GM12878 (cell line): ENCODE data around the gene METTL18. TPM values are rescaled to one million over a fixed set of nuclear protein-coding genes. Genes with fewer than 3 reads are reported as not detected.

Experiments
- ATAC-seq: fragments of 200-7000 bp; cut with Tn5 transposase; 3 replicates; pipeline ENCODE4 v1.9.1; 2020; ENCODE audit warnings: mild to moderate bottlenecking, moderate library complexity
- BruUV-seq: library from RNA; stranded (reverse); fragments of 400-500 nt; replicated peaks from 2 replicates; lab custom pipeline; 2021; lab: Mats Ljungman, UMichigan
- CTCF ChIA-PET: fragments of 300-600 bp; sonication (Branson Sonifier 250); formaldehyde crosslinking; extraction: SDS; loops from one replicate; lab custom pipeline; 2021; ENCODE audit warnings: inconsistent platforms; lab: Yijun Ruan, JAX
- POLR2A ChIA-PET: fragments of 350-600 bp; formaldehyde crosslinking; extraction: SDS; loops from one replicate; lab custom pipeline; 2021; ENCODE audit warnings: inconsistent platforms; lab: Charles Lee
- RAD21 ChIA-PET: fragments of 300-600 bp; sonication (Branson Sonifier 250); formaldehyde crosslinking; loops from one replicate; lab custom pipeline; 2023; ENCODE audit warnings: antibody characterized with exemption; ENCODE audit not compliant: unreplicated experiment; lab: Charles Lee
- SMC1A ChIA-PET: fragments of 300-600 bp; sonication (Branson Sonifier 250); formaldehyde crosslinking; loops from one replicate; lab custom pipeline; 2023; ENCODE audit not compliant: unreplicated experiment, uncharacterized antibody; lab: Charles Lee
- DNase-seq: peaks from one replicate; pipeline ENCODE4 v3.0.0-alpha.2; 2011; ENCODE audit warnings: low read depth, low spot score
- FAIRE-seq: peaks from 3 replicates; lab custom pipeline; 2011; peaks lifted over from hg19 to GRCh38; lab: Jason Lieb, UNC
- H2AFZ ChIP-seq: 2 replicates; pipeline ENCODE4 v1.6.0; 2011; ENCODE audit warnings: low read depth, low read length, control low read depth; ENCODE audit not compliant: control insufficient read depth
- H3K27ac ChIP-seq: 2 replicates; pipeline ENCODE4 v1.5.1; 2011; ENCODE audit warnings: control low read depth; ENCODE audit not compliant: control insufficient read depth, insufficient read depth
- H3K27me3 ChIP-seq, 2 experiments: replicated peaks in 1 of 2; 2 replicates each; pipeline versions ENCODE4 v1.6.0 to v1.6.1; 2011; ENCODE audit warnings: low read length in 1 of 2; ENCODE audit not compliant: control insufficient read depth in 2 of 2, insufficient read depth in 2 of 2
- H3K36me3 ChIP-seq, 2 experiments: 2 replicates each; pipeline ENCODE4 v1.5.1; 2011; ENCODE audit warnings: low read length in 1 of 2; ENCODE audit not compliant: control insufficient read depth in 2 of 2, insufficient read depth in 2 of 2
- H3K4me1 ChIP-seq: 2 replicates; pipeline ENCODE4 v1.6.1; 2011; ENCODE audit warnings: mild to moderate bottlenecking, low read length, moderate library complexity, mixed read lengths; ENCODE audit not compliant: control insufficient read depth, insufficient read depth
- H3K4me2 ChIP-seq: 2 replicates; pipeline ENCODE4 v1.6.0; 2011; ENCODE audit warnings: control low read depth; ENCODE audit not compliant: control insufficient read depth, insufficient read depth
- H3K4me3 ChIP-seq: fragments of 200-600 bp; sonication (generic); 2 replicates; pipeline ENCODE4 v1.5.1; 2016
- H3K79me2 ChIP-seq: 2 replicates; pipeline ENCODE4 v1.6.0; 2011; ENCODE audit warnings: low read length; ENCODE audit not compliant: control insufficient read depth, insufficient read depth
- H3K9ac ChIP-seq: 2 replicates; pipeline ENCODE4 v1.8.0; 2011; ENCODE audit warnings: low read length, control low read depth, mixed read lengths; ENCODE audit not compliant: control insufficient read depth, insufficient read depth
- H3K9me3 ChIP-seq: replicated peaks from 3 replicates; pipeline ENCODE4 v1.5.1; 2011; ENCODE audit warnings: mild to moderate bottlenecking, low read length; ENCODE audit not compliant: control insufficient read depth, insufficient read depth
- H4K20me1 ChIP-seq: 2 replicates; pipeline ENCODE4 v1.6.0; 2011; ENCODE audit not compliant: control insufficient read depth, insufficient read depth
- BCL11A ChIP-seq: IDR thresholded peaks from 2 replicates; pipeline ENCODE4 v1.6.1; 2011; ENCODE audit warnings: low read depth, low read length
- ESRRA ChIP-seq: IDR thresholded peaks from 2 replicates; pipeline ENCODE4 v1.6.1; 2012; ENCODE audit warnings: mild to moderate bottlenecking, low read length, improper control_type of control experiment
- JUNB ChIP-seq: IDR thresholded peaks from 2 replicates; pipeline ENCODE4 v1.6.1; 2016; ENCODE audit warnings: antibody characterized with exemption, mild to moderate bottlenecking
- SMARCA5 ChIP-seq: fragments of 450-650 bp; IDR thresholded peaks from 2 replicates; pipeline ENCODE4 v1.6.1; 2017; ENCODE audit warnings: mild to moderate bottlenecking
- TAF1 ChIP-seq: IDR thresholded peaks from 2 replicates; pipeline ENCODE4 v1.6.1; 2011; ENCODE audit warnings: mild to moderate bottlenecking, low read depth, low read length, borderline replicate concordance
- TCF7 ChIP-seq: IDR thresholded peaks from 2 replicates; pipeline ENCODE4 v1.6.1; 2014; ENCODE audit warnings: antibody characterized with exemption, borderline replicate concordance
- ZNF217 ChIP-seq: fragments of 450-650 bp; IDR thresholded peaks from 2 replicates; pipeline ENCODE4 v1.6.1; 2017; ENCODE audit warnings: antibody characterized with exemption, mild to moderate bottlenecking
- ZNF384 ChIP-seq: IDR thresholded peaks from 2 replicates; pipeline ENCODE4 v1.6.1; 2012; ENCODE audit warnings: low read depth, mild to moderate bottlenecking, low read length, improper control_type of control experiment, borderline replicate concordance
- WGBS: methylation state at CpG from one replicate; pipeline ENCODE4 v1.1.6; 2016; ENCODE audit warnings: low lambda C conversion rate; ENCODE audit not compliant: insufficient replicate concordance, insufficient coverage; ENCODE audit errors: missing lambda C conversion rate; 5-methylcytosine and 5-hydroxymethylcytosine counted together
- in situ Hi-C: fragments of 300-500 bp; cut with MboI; formaldehyde crosslinking; loops from 9 replicates; pipeline ENCODE4 v1.14.3; 2018; ENCODE audit warnings: mixed read lengths
- intact Hi-C: fragments of 100-400 bp; cut with micrococcal nuclease; formaldehyde crosslinking; loops from one replicate; pipeline ENCODE4 v1.14.2; 2022; ENCODE audit not compliant: unreplicated experiment
- polyA plus RNA-seq, 11 experiments: library from polyadenylated mRNA; depleted of rRNA in 4 of 11; unstranded in 6 of 11; stranded (reverse) in 5 of 11; fragments of >200 nt; fragmentation: Nextera tagmentation in 4 of 11; fragmentation: Illumina TruSeq in 1 of 11; extraction: Ambion mirVana in 4 of 11; extraction: Trizol in 1 of 11; gene quantifications; 1 replicate in 1 of 11; 2 replicates in 10 of 11; pipeline versions ENCODE4 v1.2.1 to v1.2.3, GENCODE V29; 2011 to 2016; ENCODE audit warnings: inconsistent platforms in 2 of 11, missing spikeins in 2 of 11, low read depth in 1 of 11
- total RNA-seq, 4 experiments: library from RNA; depleted of rRNA in 3 of 4; stranded (reverse); fragments of >200 nt in 3 of 4; fragmentation: Illumina TruSeq in 1 of 4; extraction: Trizol in 1 of 4; gene quantifications; 2 replicates each; pipeline versions ENCODE4 v1.2.1 to v1.2.3, GENCODE V29; 2013 to 2021
- TF ChIP-seq, protein P1 (sequence below): fragments of 450-650 bp; IDR thresholded peaks from 2 replicates; pipeline ENCODE4 v1.6.1; 2017; ENCODE audit warnings: borderline replicate concordance
- TF ChIP-seq, protein P2 (sequence below): fragments of 450-650 bp; IDR thresholded peaks from 2 replicates; pipeline ENCODE4 v1.6.1; 2016; ENCODE audit warnings: mild to moderate bottlenecking, moderate library complexity, borderline replicate concordance

METTL18 gene
- total and polyA plus RNA-seq, 10 of the 15 experiments (the other 5 are each of a cell fraction or from before 2014, with no cell fraction given): 8.1 to 31.8 (median 12.8) TPM

DNA sequence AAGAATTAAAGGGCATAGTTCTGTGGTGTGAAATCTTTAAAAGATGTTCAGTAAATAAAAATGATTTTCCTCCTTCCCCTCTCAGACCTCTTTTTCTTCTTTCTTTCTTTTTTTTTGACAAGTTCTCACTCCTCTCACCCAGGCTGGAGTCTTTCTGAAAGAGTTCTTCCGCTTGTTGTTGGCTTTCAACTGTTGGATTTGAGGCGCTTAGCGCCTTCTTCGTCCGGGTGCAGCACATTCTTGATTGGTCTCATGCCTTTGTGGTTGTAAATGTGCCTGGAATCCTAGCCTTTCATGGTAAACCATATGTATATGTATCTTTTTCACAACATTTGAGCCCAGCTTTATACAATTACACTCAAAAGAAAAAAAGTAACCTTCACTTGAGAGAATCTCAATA lies 980 bp upstream of the METTL18 start:
- Histone ChIP-seq H3K79me2 (peaks cover 60% of the 10 kb centered on the region), H3K9ac (peak overlapping the region; percentile 74), H3K4me3 (peak overlapping the region; percentile 86), H3K9me3 (no peaks in the 10 kb centered on the region), H3K4me2 (peak overlapping the region; percentile 86), H2AFZ (peak overlapping the region; percentile 97), H3K27ac (peak overlapping the region; percentile 76), H3K36me3 (no peaks in the 10 kb centered on the region; a peak in 3 of 4 replicates), H3K4me1 (0 out of 2 replicates have a peak, but pooled peaks cover 2% of the 10 kb centered on the region), H4K20me1 (no peaks in the 10 kb centered on the region), H3K27me3 (no peaks in the 10 kb centered on the region)
- CTCF ChIA-PET: interaction anchor here (1.2 to 3.7 kb wide), 5 partner anchors 11 to 194 kb away, joined by 3 to 20 read pairs (median 6); no protein-coding TSS in a partner anchor
- SMC1A ChIA-PET: interaction anchor here (1.1 to 1.5 kb wide), 6 partner anchors 16 to 136 kb away, joined by 3 to 4 read pairs (median 3); no protein-coding TSS in a partner anchor
- POLR2A ChIA-PET: interaction anchor here (2.0 to 2.9 kb wide), 2 partner anchors 96 to 98 kb away, joined by 4 to 20 read pairs; partner anchors contain the start of gene SCYL3
- ATAC-seq (peak; percentile 61), DNase-seq (no peak), FAIRE-seq (no peak)
- intact Hi-C loops: loop anchor here (5.0 kb wide), 1 partner anchor 308 kb away; the partner anchor contains the start of gene SLC19A2
- no TSS peak for BruUV-seq
- RAD21 ChIA-PET: interaction anchor here (0.8 to 2.1 kb wide), 8 partner anchors 9 to 276 kb away, joined by 3 to 6 read pairs (median 4); partner anchors contain the start of genes F5 and SCYL3
- WGBS: 1% methylated on average over 5 of the region's 5 CpGs
- in situ Hi-C loops: no loop called here
- TF ChIP-seq BCL11A (no peak), SMARCA5 (no peak), ZNF217 (no peak), ESRRA (no peak), TCF7 (no peak), TAF1 (no peak), JUNB (no peak), ZNF384 (no peak)
- TF ChIP-seq, protein P1, sequence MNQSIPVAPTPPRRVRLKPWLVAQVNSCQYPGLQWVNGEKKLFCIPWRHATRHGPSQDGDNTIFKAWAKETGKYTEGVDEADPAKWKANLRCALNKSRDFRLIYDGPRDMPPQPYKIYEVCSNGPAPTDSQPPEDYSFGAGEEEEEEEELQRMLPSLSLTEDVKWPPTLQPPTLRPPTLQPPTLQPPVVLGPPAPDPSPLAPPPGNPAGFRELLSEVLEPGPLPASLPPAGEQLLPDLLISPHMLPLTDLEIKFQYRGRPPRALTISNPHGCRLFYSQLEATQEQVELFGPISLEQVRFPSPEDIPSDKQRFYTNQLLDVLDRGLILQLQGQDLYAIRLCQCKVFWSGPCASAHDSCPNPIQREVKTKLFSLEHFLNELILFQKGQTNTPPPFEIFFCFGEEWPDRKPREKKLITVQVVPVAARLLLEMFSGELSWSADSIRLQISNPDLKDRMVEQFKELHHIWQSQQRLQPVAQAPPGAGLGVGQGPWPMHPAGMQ: no peak
- TF ChIP-seq, protein P2, sequence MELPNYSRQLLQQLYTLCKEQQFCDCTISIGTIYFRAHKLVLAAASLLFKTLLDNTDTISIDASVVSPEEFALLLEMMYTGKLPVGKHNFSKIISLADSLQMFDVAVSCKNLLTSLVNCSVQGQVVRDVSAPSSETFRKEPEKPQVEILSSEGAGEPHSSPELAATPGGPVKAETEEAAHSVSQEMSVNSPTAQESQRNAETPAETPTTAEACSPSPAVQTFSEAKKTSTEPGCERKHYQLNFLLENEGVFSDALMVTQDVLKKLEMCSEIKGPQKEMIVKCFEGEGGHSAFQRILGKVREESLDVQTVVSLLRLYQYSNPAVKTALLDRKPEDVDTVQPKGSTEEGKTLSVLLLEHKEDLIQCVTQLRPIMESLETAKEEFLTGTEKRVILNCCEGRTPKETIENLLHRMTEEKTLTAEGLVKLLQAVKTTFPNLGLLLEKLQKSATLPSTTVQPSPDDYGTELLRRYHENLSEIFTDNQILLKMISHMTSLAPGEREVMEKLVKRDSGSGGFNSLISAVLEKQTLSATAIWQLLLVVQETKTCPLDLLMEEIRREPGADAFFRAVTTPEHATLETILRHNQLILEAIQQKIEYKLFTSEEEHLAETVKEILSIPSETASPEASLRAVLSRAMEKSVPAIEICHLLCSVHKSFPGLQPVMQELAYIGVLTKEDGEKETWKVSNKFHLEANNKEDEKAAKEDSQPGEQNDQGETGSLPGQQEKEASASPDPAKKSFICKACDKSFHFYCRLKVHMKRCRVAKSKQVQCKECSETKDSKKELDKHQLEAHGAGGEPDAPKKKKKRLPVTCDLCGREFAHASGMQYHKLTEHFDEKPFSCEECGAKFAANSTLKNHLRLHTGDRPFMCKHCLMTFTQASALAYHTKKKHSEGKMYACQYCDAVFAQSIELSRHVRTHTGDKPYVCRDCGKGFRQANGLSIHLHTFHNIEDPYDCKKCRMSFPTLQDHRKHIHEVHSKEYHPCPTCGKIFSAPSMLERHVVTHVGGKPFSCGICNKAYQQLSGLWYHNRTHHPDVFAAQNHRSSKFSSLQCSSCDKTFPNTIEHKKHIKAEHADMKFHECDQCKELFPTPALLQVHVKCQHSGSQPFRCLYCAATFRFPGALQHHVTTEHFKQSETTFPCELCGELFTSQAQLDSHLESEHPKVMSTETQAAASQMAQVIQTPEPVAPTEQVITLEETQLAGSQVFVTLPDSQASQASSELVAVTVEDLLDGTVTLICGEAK: no peak
